Stimulated activated CD8-positive, alpha-beta memory T cell treated with anti-CD3 and anti-CD28 coated beads, Interleukin-12 subunit alpha, Interleukin-12 subunit beta, amount 100 ng/mL, for 4 hours (primary cell): Measurements from ENCODE around the gene FRY.

ENCODE experiments used
- DNase-seq: peaks from one replicate; pipeline ENCODE4 v3.0.0-alpha.2; 2020; ENCODE audit warnings: low read depth

Gene FRY

GRCh38 chr13:32222046-32222676 is 190.6 kb downstream of the FRY start:
- no peak for DNase-seq

- no peak for DNase-seq
These were observed 193.3 kb downstream of the FRY start for GRCh38 chr13:32224916-32225315.

GRCh38 chr13:32225481-32225931 is 193.9 kb downstream of the FRY start:
- DNase-seq: no peak

GRCh38 chr13:32228330-32229041 is 196.9 kb downstream of the FRY start:
- no peak for DNase-seq

- no peak for DNase-seq
These were observed 197.9 kb downstream of the FRY start for GRCh38 chr13:32229443-32229842.

- DNase-seq: no peak
These were observed 200.7 kb downstream of the FRY start for GRCh38 chr13:32232263-32232662.

GRCh38 chr13:32233062-32233461 is 201.5 kb downstream of the FRY start:
- no peak for DNase-seq

- no peak for DNase-seq
These were observed 203.3 kb downstream of the FRY start for GRCh38 chr13:32234914-32235313.

- no peak for DNase-seq
These were observed 206.1 kb downstream of the FRY start for GRCh38 chr13:32237681-32238080.

- no peak for DNase-seq
These were observed 212.1 kb downstream of the FRY start for GRCh38 chr13:32243695-32244094.

GRCh38 chr13:32245555-32245954 is 214.0 kb downstream of the FRY start:
- DNase-seq: no peak

GRCh38 chr13:32246468-32246867 is 214.9 kb downstream of the FRY start:
- no peak for DNase-seq

GRCh38 chr13:32247887-32248286 is 216.3 kb downstream of the FRY start:
- no peak for DNase-seq

GRCh38 chr13:32248801-32249200 is 217.2 kb downstream of the FRY start:
- no peak for DNase-seq

- DNase-seq: no peak
These were observed 221.4 kb downstream of the FRY start for GRCh38 chr13:32252812-32253438.

- no peak for DNase-seq
These were observed 222.4 kb downstream of the FRY start for GRCh38 chr13:32253911-32254399.

- no peak for DNase-seq
These were observed 222.8 kb downstream of the FRY start for GRCh38 chr13:32254416-32254815.

GRCh38 chr13:32254916-32255723 is 223.5 kb downstream of the FRY start:
- no peak for DNase-seq

GRCh38 chr13:32255724-32256109 is 224.1 kb downstream of the FRY start:
- DNase-seq: no peak

- DNase-seq: no peak
These were observed 224.7 kb downstream of the FRY start for GRCh38 chr13:32256243-32256642.

GRCh38 chr13:32257649-32258048 is 226.1 kb downstream of the FRY start:
- DNase-seq: no peak

- DNase-seq: no peak
These were observed 227.5 kb downstream of the FRY start for GRCh38 chr13:32259116-32259515.
